GM23338 (cell line): ENCODE measurements around the gene DCAF4. TPM values are rescaled to one million over a fixed set of nuclear protein-coding genes. Genes with fewer than 3 reads are reported as not detected.

ENCODE experiments used
- ATAC-seq: fragments of 200-7000 bp; cut with Tn5 transposase; 3 replicates; pipeline ENCODE4 v1.9.1; 2020
- DNase-seq: peaks from one replicate; pipeline ENCODE4 v3.0.0-alpha.2; 2015; ENCODE audit warnings: low spot score
- H2AFZ ChIP-seq: fragments of 200-600 bp; sonication (generic); 2 replicates; pipeline ENCODE4 v1.8.0; 2016; ENCODE audit warnings: antibody characterized with exemption, mild to moderate bottlenecking, moderate library complexity
- H3F3A ChIP-seq: fragments of 200-600 bp; sonication (generic); replicated peaks from 2 replicates; pipeline ENCODE4 v1.8.0; 2017; ENCODE audit warnings: antibody characterized with exemption, mixed run types, low read depth
- H3K27ac ChIP-seq: fragments of 200-600 bp; sonication (generic); 2 replicates; pipeline ENCODE4 v1.6.1; 2016; ENCODE audit warnings: low read depth
- H3K27me3 ChIP-seq: fragments of 200-600 bp; sonication (generic); 2 replicates; pipeline ENCODE4 v1.8.0; 2016; ENCODE audit warnings: mild to moderate bottlenecking, mixed run types, moderate library complexity; ENCODE audit not compliant: insufficient read depth
- H3K36me3 ChIP-seq: fragments of 200-600 bp; sonication (generic); 2 replicates; pipeline ENCODE4 v1.8.0; 2016; ENCODE audit warnings: mild to moderate bottlenecking; ENCODE audit not compliant: insufficient read depth
- H3K4me1 ChIP-seq: fragments of 200-600 bp; sonication (generic); 2 replicates; pipeline ENCODE4 v1.8.0; 2016; ENCODE audit warnings: mild to moderate bottlenecking, moderate library complexity; ENCODE audit not compliant: insufficient read depth
- H3K4me2 ChIP-seq: fragments of 200-600 bp; sonication (generic); 2 replicates; pipeline ENCODE4 v1.7.1; 2017; ENCODE audit warnings: mixed run types
- H3K4me3 ChIP-seq: fragments of 200-600 bp; sonication (generic); 2 replicates; pipeline ENCODE4 v1.6.1; 2016; ENCODE audit warnings: mixed run types
- H3K79me2 ChIP-seq: fragments of 200-600 bp; sonication (generic); replicated peaks from 2 replicates; pipeline ENCODE4 v1.8.0; 2017; ENCODE audit warnings: mild to moderate bottlenecking; ENCODE audit not compliant: insufficient read depth
- H3K9me2 ChIP-seq: fragments of 200-600 bp; sonication (generic); 2 replicates; pipeline ENCODE4 v1.8.0; 2017; ENCODE audit not compliant: insufficient read depth
- H4K20me1 ChIP-seq: fragments of 200-600 bp; sonication (generic); replicated peaks from 2 replicates; pipeline ENCODE4 v1.8.0; 2017; ENCODE audit warnings: mild to moderate bottlenecking; ENCODE audit not compliant: insufficient read depth
- H3K27ac Mint-ChIP-seq: 2 replicates; pipeline ENCODE4 v1.8.0; 2020; ENCODE audit warnings: inconsistent platforms, mild to moderate bottlenecking, moderate library complexity, mixed read lengths
- H3K27me3 Mint-ChIP-seq: 3 replicates; pipeline ENCODE4 v1.8.0; 2022; ENCODE audit warnings: low read depth, mild to moderate bottlenecking, moderate library complexity, mixed read lengths, inconsistent platforms; ENCODE audit not compliant: insufficient read depth, poor library complexity
- H3K36me3 Mint-ChIP-seq: 3 replicates; pipeline ENCODE4 v1.8.0; 2021; ENCODE audit warnings: low read depth, mild to moderate bottlenecking, inconsistent platforms, moderate library complexity, mixed read lengths
- H3K4me1 Mint-ChIP-seq: 3 replicates; pipeline ENCODE4 v1.8.0; 2020; ENCODE audit warnings: mild to moderate bottlenecking, inconsistent platforms, mixed read lengths
- H3K4me3 Mint-ChIP-seq: 3 replicates; pipeline ENCODE4 v1.8.0; 2021; ENCODE audit warnings: moderate library complexity, mild to moderate bottlenecking, inconsistent platforms, mixed read lengths
- H3K9me3 Mint-ChIP-seq: 3 replicates; pipeline ENCODE4 v1.8.0; 2020; ENCODE audit warnings: moderate library complexity, mild to moderate bottlenecking, inconsistent platforms, mixed read lengths
- CREB1 ChIP-seq: fragments of 250-450 bp; sonication (Bioruptor Pico); IDR thresholded peaks from 2 replicates; pipeline ENCODE4 v1.5.0; 2020; ENCODE audit warnings: low read depth, mild to moderate bottlenecking, moderate library complexity
- CTCF ChIP-seq, 2 experiments: fragments of 200-600 bp in 1 of 2; sonication (generic) in 1 of 2; conservative IDR thresholded peaks; 2 replicates each; pipeline versions ENCODE4 v1.5.1 to v1.6.1; 2016 to 2017; ENCODE audit warnings: antibody characterized with exemption in 2 of 2, low read depth in 2 of 2, mild to moderate bottlenecking in 2 of 2, moderate library complexity in 1 of 2
- ETS1 ChIP-seq: IDR thresholded peaks from 2 replicates; pipeline ENCODE4 v1.6.1; 2016; ENCODE audit warnings: antibody characterized with exemption
- EZH2 ChIP-seq: fragments of 200-600 bp; sonication (generic); IDR thresholded peaks from one replicate; pipeline ENCODE4 v1.8.0; 2017; ENCODE audit warnings: antibody characterized with exemption, mild to moderate bottlenecking, low read depth; ENCODE audit not compliant: unreplicated experiment
- EZH2phosphoT487 ChIP-seq: fragments of 200-600 bp; sonication (generic); IDR thresholded peaks from one replicate; pipeline ENCODE4 v1.8.1; 2018; ENCODE audit warnings: antibody characterized with exemption; ENCODE audit not compliant: unreplicated experiment
- NANOG ChIP-seq: IDR thresholded peaks from 2 replicates; pipeline ENCODE4 v1.6.1; 2016; ENCODE audit warnings: antibody characterized with exemption, borderline replicate concordance
- REST ChIP-seq: IDR thresholded peaks from one replicate; pipeline ENCODE4 v1.6.1; 2018; ENCODE audit warnings: antibody characterized with exemption; ENCODE audit not compliant: unreplicated experiment
- STAT1 ChIP-seq: IDR thresholded peaks from one replicate; pipeline ENCODE4 v1.6.1; 2016; ENCODE audit warnings: antibody characterized with exemption; ENCODE audit not compliant: unreplicated experiment
- ZNF462 ChIP-seq: fragments of 250-450 bp; sonication (Bioruptor Pico); IDR thresholded peaks from 2 replicates; pipeline ENCODE4 v1.5.0; 2020; ENCODE audit warnings: mild to moderate bottlenecking, moderate library complexity
- polyA plus RNA-seq: library from polyadenylated mRNA; unstranded; fragments of >200 nt; fragmentation: Nextera tagmentation; extraction: Ambion mirVana; gene quantifications from 2 replicates; pipeline ENCODE4 v1.2.1, GENCODE V29; 2016
- total RNA-seq: library from RNA; depleted of rRNA; stranded (reverse); fragments of >200 nt; shearing (Covaris generic); gene quantifications from 2 replicates; pipeline ENCODE4 v1.2.3, GENCODE V29; 2014

Gene DCAF4
- total and polyA plus RNA-seq, 2 experiments from 2014 or later, result 17.5 to 39.3 TPM

GRCh38 chr14:72945356-72946027 lies 19.2 kb downstream of the DCAF4 start (continued):
- no peak for TF ChIP-seq ZNF462 (CRISPR knock-in tag)

- ATAC-seq (no peak), DNase-seq (no peak)
- H3K27me3 Mint-ChIP-seq, result peaks cover 3% of the 10 kb centered on the region
- H3K79me2 ChIP-seq, result no peaks in the 10 kb centered on the region
- H3K27me3 ChIP-seq, result no peaks in the 10 kb centered on the region
- no peak overlapping the region for H3K4me3 Mint-ChIP-seq
- no peaks in the 10 kb centered on the region for H3K4me1 ChIP-seq
- no peak overlapping the region for H3K4me2 ChIP-seq
- no peak overlapping the region for H2AFZ ChIP-seq
- no peaks in the 10 kb centered on the region for H3F3A ChIP-seq
- H4K20me1 ChIP-seq, result no peaks in the 10 kb centered on the region
- H3K9me2 ChIP-seq, result no peaks in the 10 kb centered on the region
- peaks cover 17% of the 10 kb centered on the region for H3K36me3 Mint-ChIP-seq
- no peak overlapping the region for H3K27ac Mint-ChIP-seq
- H3K27ac ChIP-seq, result no peak overlapping the region
- H3K4me3 ChIP-seq, result no peak overlapping the region
- peaks cover 9% of the 10 kb centered on the region; the same call in 1 of the 2 replicates for H3K36me3 ChIP-seq
- no peaks in the 10 kb centered on the region; the same call in 2 of the 3 replicates for H3K4me1 Mint-ChIP-seq
- H3K9me3 Mint-ChIP-seq, result no peaks in the 10 kb centered on the region
- TF ChIP-seq ETS1, result no peak
- TF ChIP-seq CREB1 (CRISPR knock-in tag), result no peak
- TF ChIP-seq EZH2, result no peak
- no peak for TF ChIP-seq EZH2phosphoT487
- no peak for TF ChIP-seq NANOG
- TF ChIP-seq STAT1, result no peak
- no peak for TF ChIP-seq REST
- TF ChIP-seq CTCF (conservative IDR thresholded peaks at IDR 0.05; ENCODE audit: low read depth in 2 of 2), result no peak
These were observed 20.2 kb downstream of the DCAF4 start for GRCh38 chr14:72946491-72946890.
